GM12878 (cell line): ENCODE measurements around the gene ABCG1. TPM values are rescaled to one million over a fixed set of nuclear protein-coding genes. Genes with fewer than 3 reads are reported as not detected.

ENCODE experiments used
- ATAC-seq: fragments of 200-7000 bp; cut with Tn5 transposase; 3 replicates; pipeline ENCODE4 v1.9.1; 2020; ENCODE audit warnings: mild to moderate bottlenecking, moderate library complexity
- BruUV-seq: library from RNA; stranded (reverse); fragments of 400-500 nt; replicated peaks from 2 replicates; lab custom pipeline; 2021; lab: Mats Ljungman, UMichigan
- CTCF ChIA-PET: fragments of 300-600 bp; sonication (Branson Sonifier 250); formaldehyde crosslinking; extraction: SDS; loops from one replicate; lab custom pipeline; 2021; ENCODE audit warnings: inconsistent platforms; lab: Yijun Ruan, JAX
- POLR2A ChIA-PET: fragments of 350-600 bp; formaldehyde crosslinking; extraction: SDS; loops from one replicate; lab custom pipeline; 2021; ENCODE audit warnings: inconsistent platforms; lab: Charles Lee
- RAD21 ChIA-PET: fragments of 300-600 bp; sonication (Branson Sonifier 250); formaldehyde crosslinking; loops from one replicate; lab custom pipeline; 2023; ENCODE audit warnings: antibody characterized with exemption; ENCODE audit not compliant: unreplicated experiment; lab: Charles Lee
- SMC1A ChIA-PET: fragments of 300-600 bp; sonication (Branson Sonifier 250); formaldehyde crosslinking; loops from one replicate; lab custom pipeline; 2023; ENCODE audit not compliant: unreplicated experiment, uncharacterized antibody; lab: Charles Lee
- DNase-seq: peaks from one replicate; pipeline ENCODE4 v3.0.0-alpha.2; 2011; ENCODE audit warnings: low read depth, low spot score
- FAIRE-seq: peaks from 3 replicates; lab custom pipeline; 2011; peaks lifted over from hg19 to GRCh38; lab: Jason Lieb, UNC
- H2AFZ ChIP-seq: 2 replicates; pipeline ENCODE4 v1.6.0; 2011; ENCODE audit warnings: low read depth, low read length, control low read depth; ENCODE audit not compliant: control insufficient read depth
- H3K27ac ChIP-seq: 2 replicates; pipeline ENCODE4 v1.5.1; 2011; ENCODE audit warnings: control low read depth; ENCODE audit not compliant: control insufficient read depth, insufficient read depth
- H3K27me3 ChIP-seq, 2 experiments: replicated peaks in 1 of 2; 2 replicates each; pipeline versions ENCODE4 v1.6.0 to v1.6.1; 2011; ENCODE audit warnings: low read length in 1 of 2; ENCODE audit not compliant: control insufficient read depth in 2 of 2, insufficient read depth in 2 of 2
- H3K36me3 ChIP-seq, 2 experiments: 2 replicates each; pipeline ENCODE4 v1.5.1; 2011; ENCODE audit warnings: low read length in 1 of 2; ENCODE audit not compliant: control insufficient read depth in 2 of 2, insufficient read depth in 2 of 2
- H3K4me1 ChIP-seq: 2 replicates; pipeline ENCODE4 v1.6.1; 2011; ENCODE audit warnings: mild to moderate bottlenecking, low read length, moderate library complexity, mixed read lengths; ENCODE audit not compliant: control insufficient read depth, insufficient read depth
- H3K4me2 ChIP-seq: 2 replicates; pipeline ENCODE4 v1.6.0; 2011; ENCODE audit warnings: control low read depth; ENCODE audit not compliant: control insufficient read depth, insufficient read depth
- H3K4me3 ChIP-seq: fragments of 200-600 bp; sonication (generic); 2 replicates; pipeline ENCODE4 v1.5.1; 2016
- H3K79me2 ChIP-seq: 2 replicates; pipeline ENCODE4 v1.6.0; 2011; ENCODE audit warnings: low read length; ENCODE audit not compliant: control insufficient read depth, insufficient read depth
- H3K9ac ChIP-seq: 2 replicates; pipeline ENCODE4 v1.8.0; 2011; ENCODE audit warnings: low read length, control low read depth, mixed read lengths; ENCODE audit not compliant: control insufficient read depth, insufficient read depth
- H3K9me3 ChIP-seq: replicated peaks from 3 replicates; pipeline ENCODE4 v1.5.1; 2011; ENCODE audit warnings: mild to moderate bottlenecking, low read length; ENCODE audit not compliant: control insufficient read depth, insufficient read depth
- H4K20me1 ChIP-seq: 2 replicates; pipeline ENCODE4 v1.6.0; 2011; ENCODE audit not compliant: control insufficient read depth, insufficient read depth
- ASH2L ChIP-seq: fragments of 300-600, 200-600 bp; sonication (generic); IDR thresholded peaks from 2 replicates; pipeline ENCODE4 v1.6.1; 2017; ENCODE audit warnings: low read depth, mild to moderate bottlenecking, borderline replicate concordance
- BRCA1 ChIP-seq: IDR thresholded peaks from 2 replicates; pipeline ENCODE4 v1.6.1; 2011; ENCODE audit warnings: low read depth, low read length, improper control_type of control experiment
- MEF2A ChIP-seq: IDR thresholded peaks from 2 replicates; pipeline ENCODE4 v1.6.1; 2011; ENCODE audit warnings: low read depth, mild to moderate bottlenecking, low read length, moderate library complexity; ENCODE audit not compliant: insufficient read depth
- RBBP5 ChIP-seq: fragments of 200-600 bp; sonication (generic); conservative IDR thresholded peaks from 2 replicates; pipeline ENCODE4 v1.6.1; 2016
- SMARCA5 ChIP-seq: fragments of 450-650 bp; IDR thresholded peaks from 2 replicates; pipeline ENCODE4 v1.6.1; 2017; ENCODE audit warnings: mild to moderate bottlenecking
- TCF12 ChIP-seq: IDR thresholded peaks from 2 replicates; pipeline ENCODE4 v1.6.1; 2011; ENCODE audit warnings: low read depth, mild to moderate bottlenecking, low read length
- USF1 ChIP-seq: IDR thresholded peaks from 2 replicates; pipeline ENCODE4 v1.6.1; 2011; ENCODE audit warnings: borderline replicate concordance, low read depth, mild to moderate bottlenecking, moderate library complexity, mixed read lengths, low read length; ENCODE audit not compliant: insufficient read depth; ENCODE audit errors: extremely low read length
- WRNIP1 ChIP-seq: IDR thresholded peaks from 2 replicates; pipeline ENCODE4 v1.6.1; 2011; ENCODE audit warnings: low read depth, low read length, improper control_type of control experiment, borderline replicate concordance
- ZSCAN29 ChIP-seq: fragments of 450-650 bp; IDR thresholded peaks from 2 replicates; pipeline ENCODE4 v1.6.1; 2017; ENCODE audit warnings: mild to moderate bottlenecking, moderate library complexity
- WGBS: methylation state at CpG from one replicate; pipeline ENCODE4 v1.1.6; 2016; ENCODE audit warnings: low lambda C conversion rate; ENCODE audit not compliant: insufficient replicate concordance, insufficient coverage; ENCODE audit errors: missing lambda C conversion rate; 5-methylcytosine and 5-hydroxymethylcytosine counted together
- in situ Hi-C: fragments of 300-500 bp; cut with MboI; formaldehyde crosslinking; loops from 9 replicates; pipeline ENCODE4 v1.14.3; 2018; ENCODE audit warnings: mixed read lengths
- intact Hi-C: fragments of 100-400 bp; cut with micrococcal nuclease; formaldehyde crosslinking; loops from one replicate; pipeline ENCODE4 v1.14.2; 2022; ENCODE audit not compliant: unreplicated experiment
- polyA plus RNA-seq, 11 experiments: library from polyadenylated mRNA; depleted of rRNA in 4 of 11; unstranded in 6 of 11; stranded (reverse) in 5 of 11; fragments of >200 nt; fragmentation: Nextera tagmentation in 4 of 11; fragmentation: Illumina TruSeq in 1 of 11; extraction: Ambion mirVana in 4 of 11; extraction: Trizol in 1 of 11; gene quantifications; 1 replicate in 1 of 11; 2 replicates in 10 of 11; pipeline versions ENCODE4 v1.2.1 to v1.2.3, GENCODE V29; 2011 to 2016; ENCODE audit warnings: inconsistent platforms in 2 of 11, missing spikeins in 2 of 11, low read depth in 1 of 11
- total RNA-seq, 4 experiments: library from RNA; depleted of rRNA in 3 of 4; stranded (reverse); fragments of >200 nt in 3 of 4; fragmentation: Illumina TruSeq in 1 of 4; extraction: Trizol in 1 of 4; gene quantifications; 2 replicates each; pipeline versions ENCODE4 v1.2.1 to v1.2.3, GENCODE V29; 2013 to 2021

The ABCG1 gene
- total and polyA plus RNA-seq, 10 of the 15 experiments (the other 5 are each of a cell fraction or from before 2014, with no cell fraction given), result 0.59 to 19.3 (median 5.7) TPM

DNA sequence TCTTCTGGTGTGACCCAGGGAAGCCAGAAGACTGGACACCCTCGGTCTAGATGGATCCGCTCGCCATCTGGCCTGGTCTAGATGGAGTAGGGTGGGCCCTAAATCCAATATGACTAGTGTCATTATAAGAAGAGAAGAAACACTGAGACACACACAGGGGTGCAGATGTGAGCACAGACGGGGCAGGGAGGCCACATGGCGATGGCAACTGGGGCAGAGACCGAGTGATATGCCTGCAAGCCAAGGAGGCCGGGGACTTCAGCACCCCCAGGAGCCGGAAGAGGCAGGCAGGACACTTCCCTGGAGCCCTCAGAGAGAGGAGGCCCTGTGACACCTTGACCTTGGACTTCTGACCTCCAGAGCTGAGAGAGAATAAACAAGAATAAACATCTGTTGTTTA, 101.9 kb downstream of the ABCG1 start:
- FAIRE-seq (no peak), ATAC-seq (no peak), DNase-seq (no peak)
- H3K27me3 ChIP-seq, result no peaks in the 10 kb centered on the region
- H4K20me1 ChIP-seq, result no peaks in the 10 kb centered on the region
- no peaks in the 10 kb centered on the region for H3K36me3 ChIP-seq
- no peaks in the 10 kb centered on the region; the same call in 2 of the 3 replicates for H3K9me3 ChIP-seq
- WGBS, result 63% methylated on average over 8 of the region's 8 CpGs
- H2AFZ ChIP-seq, result no peak overlapping the region
- ChIA-PET CTCF (interaction anchor here (0.5 to 1.7 kb wide), 3 partner anchors 11 to 490 kb away, joined by 3 to 4 read pairs (median 3); no protein-coding TSS in a partner anchor), SMC1A (interaction anchor here (2.0 kb wide), 1 partner anchor 100 kb away, joined by 4 read pairs; no protein-coding TSS in a partner anchor), RAD21 (interaction anchor here (1.9 kb wide), 1 partner anchor 10 kb away, joined by 7 read pairs; no protein-coding TSS in a partner anchor), POLR2A (no interaction called here)
- no peak overlapping the region for H3K4me3 ChIP-seq
- BruUV-seq, result no TSS peak
- no peak overlapping the region for H3K4me2 ChIP-seq
- intact Hi-C loops, result no loop called here
- H3K27ac ChIP-seq, result no peak overlapping the region
- H3K79me2 ChIP-seq, result no peaks in the 10 kb centered on the region
- H3K9ac ChIP-seq, result no peak overlapping the region
- no peak for TF ChIP-seq ASH2L
- TF ChIP-seq TCF12, result no peak
- no peak for TF ChIP-seq USF1
- TF ChIP-seq SMARCA5, result no peak
- no peak for TF ChIP-seq BRCA1
- TF ChIP-seq WRNIP1, result no peak
- TF ChIP-seq ZSCAN29, result no peak
- TF ChIP-seq MEF2A, result no peak
- TF ChIP-seq RBBP5, result no peak
- in situ Hi-C loops, result no loop called here
- peaks cover 3% of the 10 kb centered on the region for H3K4me1 ChIP-seq
